K562 (cell line): Measurements from ENCODE around the gene ZNHIT2. TPM values are rescaled to one million over a fixed set of nuclear protein-coding genes. Genes with fewer than 3 reads are reported as not detected.
A peak's percentile ranks its signal among the peaks of the same experiment; 100 is the strongest.

Source experiments
- CGGBP1 ChIP-seq: fragments of 250-450 bp; sonication (Bioruptor Pico); IDR thresholded peaks from 2 replicates; pipeline ENCODE4 v1.9.0; 2021; ENCODE audit warnings: mild to moderate bottlenecking
- CHD7 ChIP-seq: fragments of 200-600 bp; sonication (generic); IDR thresholded peaks from one replicate; pipeline ENCODE4 v1.6.1; 2012; ENCODE audit warnings: mild to moderate bottlenecking, low read depth, low read length, inconsistent platforms
- FOXJ2 ChIP-seq: fragments of 200-800 bp; sonication (Bioruptor generic); IDR thresholded peaks from 2 replicates; pipeline ENCODE4 v1.6.1; 2016; ENCODE audit warnings: missing genetic modification characterization, missing compliant biosample characterization
- GABPB1 ChIP-seq: sonication (generic); formaldehyde crosslinking; IDR thresholded peaks from 2 replicates; pipeline ENCODE4 v1.8.0; 2022; ENCODE audit warnings: mild to moderate bottlenecking, missing genetic modification reagents
- NONO ChIP-seq, 2 experiments: fragments of 200-400 bp in 1 of 2; fragments of 450-650 bp in 1 of 2; formaldehyde crosslinking in 1 of 2; IDR thresholded peaks; 2 replicates each; pipeline ENCODE4 v1.6.1; 2017; ENCODE audit warnings: low read depth in 2 of 2, mild to moderate bottlenecking in 2 of 2, moderate library complexity in 2 of 2, low read length in 1 of 2
- PHTF2 ChIP-seq: fragments of 250-450 bp; sonication (Bioruptor Pico); IDR thresholded peaks from 2 replicates; pipeline ENCODE4 v1.5.0; 2021; ENCODE audit warnings: mild to moderate bottlenecking
- RREB1 ChIP-seq: fragments of 250-450 bp; sonication (Bioruptor Pico); IDR thresholded peaks from 2 replicates; pipeline ENCODE4 v1.4.0; 2020
- SRSF3 ChIP-seq: fragments of 200-400 bp; formaldehyde crosslinking; IDR thresholded peaks from 2 replicates; pipeline ENCODE4 v1.6.1; 2016; ENCODE audit warnings: mild to moderate bottlenecking, low read length, moderate library complexity; ENCODE audit not compliant: insufficient read depth
- ZKSCAN8 ChIP-seq: fragments of 200-800 bp; sonication (Bioruptor generic); IDR thresholded peaks from 2 replicates; pipeline ENCODE4 v1.6.1; 2016; ENCODE audit warnings: missing genetic modification characterization, missing compliant biosample characterization
- ZNF311 ChIP-seq: fragments of 250-450 bp; sonication (Bioruptor Pico); IDR thresholded peaks from 2 replicates; pipeline ENCODE4 v1.4.0; 2020; ENCODE audit warnings: mild to moderate bottlenecking, moderate library complexity
- ZNF79 ChIP-seq: fragments of 250-450 bp; sonication (Bioruptor Pico); IDR thresholded peaks from 2 replicates; pipeline ENCODE4 v1.4.0; 2020; ENCODE audit warnings: low read depth, mild to moderate bottlenecking, moderate library complexity
- polyA plus RNA-seq, 8 experiments: library from polyadenylated mRNA; depleted of rRNA in 4 of 8; stranded (reverse) in 5 of 8; unstranded in 3 of 8; fragments of >200 nt; fragmentation: Nextera tagmentation in 2 of 8; fragmentation: Illumina TruSeq in 1 of 8; extraction: Ambion mirVana in 2 of 8; extraction: Trizol in 1 of 8; gene quantifications; 2 replicates each; pipeline versions ENCODE4 v1.2.1 to v1.2.3, GENCODE V29; 2011 to 2014; ENCODE audit warnings: inconsistent platforms in 1 of 8, missing spikeins in 1 of 8
- total RNA-seq, 7 experiments: library from RNA; depleted of rRNA in 6 of 7; stranded (reverse); fragments of >200 nt in 6 of 7; fragmentation: Illumina TruSeq in 2 of 7; extraction: Trizol in 2 of 7; gene quantifications; 2 replicates each; pipeline versions ENCODE4 v1.2.1 to v1.2.3, GENCODE V29; 2011 to 2021; ENCODE audit warnings: low replicate concordance in 1 of 7

Gene ZNHIT2
- total and polyA plus RNA-seq, 9 of the 15 experiments (the other 6 are each of a cell fraction or from before 2014, with no cell fraction given), result 0.08 to 39.0 (median 2.5) TPM

GRCh38 chr11:65121447-65121864, 4.0 kb upstream of the ZNHIT2 start (continued):
- TF ChIP-seq CGGBP1, result no peak
- no peak for TF ChIP-seq RREB1
- TF ChIP-seq ZKSCAN8 (CRISPR knock-in tag), result no peak
- no peak for TF ChIP-seq NONO (IDR thresholded peaks at IDR 0.05; ENCODE audit: low read depth in 2 of 2, low read length in 1 of 2)
- 0 out of 2 replicates have a peak, but pooled peaks have one; percentile 7 for TF ChIP-seq GABPB1
- 0 out of 2 replicates have a peak, but pooled peaks have one; percentile 51 for TF ChIP-seq SRSF3
- no peak for TF ChIP-seq ZNF79
- no peak for TF ChIP-seq FOXJ2 (tag)
- no peak for TF ChIP-seq ZNF311 (CRISPR knock-in tag)
- TF ChIP-seq CHD7, result no peak
- TF ChIP-seq PHTF2 (CRISPR knock-in tag), result no peak
